PC-3 (cell line): Measurements from ENCODE around the gene PDP2. TPM values are rescaled to one million over a fixed set of nuclear protein-coding genes. Genes with fewer than 3 reads are reported as not detected.

ENCODE experiments used
- ATAC-seq: fragments of 200-7000 bp; cut with Tn5 transposase; 2 replicates; pipeline ENCODE4 v1.9.1; 2020; ENCODE audit warnings: mild to moderate bottlenecking, moderate library complexity
- BruUV-seq: library from RNA; stranded (reverse); fragments of 400-500 nt; replicated peaks from 2 replicates; lab custom pipeline; 2021; lab: Mats Ljungman, UMichigan
- CTCF ChIA-PET: fragments of 300-600 bp; sonication (Branson Sonifier 250); formaldehyde crosslinking; loops from one replicate; lab custom pipeline; 2022; ENCODE audit warnings: antibody characterized with exemption; lab: Charles Lee
- POLR2A ChIA-PET: fragments of 300-600 bp; sonication (Branson Sonifier 250); formaldehyde crosslinking; loops from one replicate; lab custom pipeline; 2022; ENCODE audit warnings: antibody characterized with exemption; ENCODE audit not compliant: unreplicated experiment; lab: Charles Lee
- DNase-seq: peaks from one replicate; pipeline ENCODE4 v3.0.0-alpha.2; 2015
- H2AFZ ChIP-seq: fragments of 300-600 bp; sonication (generic); 2 replicates; pipeline ENCODE4 v1.6.0; 2016; ENCODE audit warnings: antibody characterized with exemption, low read length
- H3F3A ChIP-seq: fragments of 300-600 bp; sonication (generic); one replicate; pipeline ENCODE4 v1.6.0; 2017; ENCODE audit warnings: antibody characterized with exemption, low read length, control low read depth, mild to moderate bottlenecking; ENCODE audit not compliant: unreplicated experiment
- H3K27ac ChIP-seq: fragments of 300-600 bp; sonication (generic); 2 replicates; pipeline ENCODE4 v1.5.1; 2016; ENCODE audit warnings: mild to moderate bottlenecking, low read length
- H3K27me3 ChIP-seq: fragments of 300-600 bp; sonication (generic); 2 replicates; pipeline ENCODE4 v1.6.1; 2016; ENCODE audit warnings: low read length, mixed read lengths
- H3K36me3 ChIP-seq: fragments of 300-600 bp; sonication (generic); 2 replicates; pipeline ENCODE4 v1.6.1; 2016; ENCODE audit warnings: low read depth, mixed run types, low read length, mixed read lengths
- H3K4me1 ChIP-seq: fragments of 300-600 bp; sonication (generic); 2 replicates; pipeline ENCODE4 v1.5.1; 2016; ENCODE audit warnings: low read length; ENCODE audit not compliant: insufficient read depth
- H3K4me2 ChIP-seq: fragments of 300-600 bp; sonication (generic); 2 replicates; pipeline ENCODE4 v1.6.0; 2016; ENCODE audit warnings: low read length
- H3K4me3 ChIP-seq: fragments of 300-600 bp; sonication (generic); 2 replicates; pipeline ENCODE4 v1.5.1; 2016; ENCODE audit warnings: mild to moderate bottlenecking, low read length, mixed read lengths
- H3K79me2 ChIP-seq: fragments of 300-600 bp; sonication (generic); 2 replicates; pipeline ENCODE4 v1.6.1; 2017; ENCODE audit warnings: low read length, mixed read lengths
- H3K9ac ChIP-seq: fragments of 300-600 bp; sonication (generic); 2 replicates; pipeline ENCODE4 v1.6.0; 2016; ENCODE audit warnings: mild to moderate bottlenecking, low read length
- H3K9me2 ChIP-seq: fragments of 300-600 bp; sonication (generic); replicated peaks from 2 replicates; pipeline ENCODE4 v1.6.1; 2016; ENCODE audit warnings: mixed run types, low read length, mixed read lengths
- H3K9me3 ChIP-seq: fragments of 300-600 bp; sonication (generic); 2 replicates; pipeline ENCODE4 v1.6.1; 2016; ENCODE audit warnings: low read length, mixed read lengths
- H4K20me1 ChIP-seq: fragments of 300-600 bp; sonication (generic); 2 replicates; pipeline ENCODE4 v1.6.1; 2016; ENCODE audit warnings: low read length, mixed read lengths
- EZH2 ChIP-seq: fragments of 300-600 bp; sonication (generic); IDR thresholded peaks from one replicate; pipeline ENCODE4 v1.6.1; 2017; ENCODE audit warnings: antibody characterized with exemption, mild to moderate bottlenecking, low read length; ENCODE audit not compliant: unreplicated experiment
- EZH2phosphoT487 ChIP-seq: fragments of 300-600 bp; sonication (generic); IDR thresholded peaks from 2 replicates; pipeline ENCODE4 v1.6.1; 2018; ENCODE audit warnings: mild to moderate bottlenecking, antibody characterized with exemption, low read length, borderline replicate concordance
- intact Hi-C: fragments of 100-400 bp; cut with micrococcal nuclease; formaldehyde crosslinking; loops from 2 replicates; pipeline ENCODE4 v1.9.0; 2023
- total RNA-seq: library from RNA; depleted of rRNA; stranded (reverse); fragments of >200 nt; gene quantifications from 2 replicates; pipeline ENCODE4 v1.2.3, GENCODE V29; 2014
- TF ChIP-seq, protein P1 (sequence below): fragments of 300-600 bp; sonication (generic); conservative IDR thresholded peaks from 2 replicates; pipeline ENCODE4 v1.5.1; 2017; ENCODE audit warnings: antibody characterized with exemption, low read depth, mild to moderate bottlenecking, low read length

The PDP2 gene
- total RNA-seq, 1 experiment from 2014 or later = 2.8 TPM

GRCh38 chr16:66890799-66891198 lies 10.5 kb downstream of the PDP2 start:
- no peak overlapping the region for H3K4me2 ChIP-seq
- no peak overlapping the region for H3K27ac ChIP-seq
- H3F3A ChIP-seq = no peaks in the 10 kb centered on the region
- no peak overlapping the region for H3K9ac ChIP-seq
- no peaks in the 10 kb centered on the region for H3K9me3 ChIP-seq
- H3K79me2 ChIP-seq = no peaks in the 10 kb centered on the region
- H3K27me3 ChIP-seq = no peaks in the 10 kb centered on the region
- no peaks in the 10 kb centered on the region for H4K20me1 ChIP-seq
- no peaks in the 10 kb centered on the region for H3K4me1 ChIP-seq
- ChIA-PET CTCF (no interaction called here), POLR2A (no interaction called here)
- no TSS peak for BruUV-seq
- no peak overlapping the region for H3K4me3 ChIP-seq
- intact Hi-C loops = no loop called here
- no peaks in the 10 kb centered on the region for H3K9me2 ChIP-seq
- ATAC-seq (no peak), DNase-seq (no peak)
- no peak overlapping the region for H2AFZ ChIP-seq
- TF ChIP-seq, protein P1, sequence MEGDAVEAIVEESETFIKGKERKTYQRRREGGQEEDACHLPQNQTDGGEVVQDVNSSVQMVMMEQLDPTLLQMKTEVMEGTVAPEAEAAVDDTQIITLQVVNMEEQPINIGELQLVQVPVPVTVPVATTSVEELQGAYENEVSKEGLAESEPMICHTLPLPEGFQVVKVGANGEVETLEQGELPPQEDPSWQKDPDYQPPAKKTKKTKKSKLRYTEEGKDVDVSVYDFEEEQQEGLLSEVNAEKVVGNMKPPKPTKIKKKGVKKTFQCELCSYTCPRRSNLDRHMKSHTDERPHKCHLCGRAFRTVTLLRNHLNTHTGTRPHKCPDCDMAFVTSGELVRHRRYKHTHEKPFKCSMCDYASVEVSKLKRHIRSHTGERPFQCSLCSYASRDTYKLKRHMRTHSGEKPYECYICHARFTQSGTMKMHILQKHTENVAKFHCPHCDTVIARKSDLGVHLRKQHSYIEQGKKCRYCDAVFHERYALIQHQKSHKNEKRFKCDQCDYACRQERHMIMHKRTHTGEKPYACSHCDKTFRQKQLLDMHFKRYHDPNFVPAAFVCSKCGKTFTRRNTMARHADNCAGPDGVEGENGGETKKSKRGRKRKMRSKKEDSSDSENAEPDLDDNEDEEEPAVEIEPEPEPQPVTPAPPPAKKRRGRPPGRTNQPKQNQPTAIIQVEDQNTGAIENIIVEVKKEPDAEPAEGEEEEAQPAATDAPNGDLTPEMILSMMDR = no peak
- TF ChIP-seq EZH2 (no peak), EZH2phosphoT487 (no peak)
- no peaks in the 10 kb centered on the region for H3K36me3 ChIP-seq

DNA sequence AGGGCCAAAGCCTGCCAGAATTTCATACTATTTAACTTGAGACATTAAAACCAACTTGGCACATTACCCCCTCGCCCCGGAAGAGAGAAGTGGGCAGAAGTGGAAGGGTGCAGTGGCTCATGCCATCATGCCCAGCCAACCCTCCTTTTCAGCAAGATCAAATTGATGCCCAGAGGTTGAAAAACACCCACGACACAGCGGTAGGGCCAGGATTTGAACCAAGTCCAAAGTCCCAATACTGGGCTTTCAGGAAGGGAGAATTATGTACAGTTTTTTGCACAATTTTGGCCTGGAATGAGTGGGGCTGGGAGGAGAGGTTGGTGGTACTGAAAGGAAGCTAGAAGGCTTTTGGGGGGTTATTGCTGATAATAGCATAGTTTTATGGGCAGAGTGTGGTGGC lies 11.0 kb downstream of the PDP2 start:
- no peaks in the 10 kb centered on the region for H3K9me2 ChIP-seq
- H3K27ac ChIP-seq = no peak overlapping the region
- H3F3A ChIP-seq = no peaks in the 10 kb centered on the region
- intact Hi-C loops = no loop called here
- no peak overlapping the region for H3K9ac ChIP-seq
- H4K20me1 ChIP-seq = no peaks in the 10 kb centered on the region
- no peaks in the 10 kb centered on the region for H3K79me2 ChIP-seq
- no peak overlapping the region for H2AFZ ChIP-seq
- DNase-seq (no peak), ATAC-seq (no peak)
- H3K9me3 ChIP-seq = no peaks in the 10 kb centered on the region
- no peak for TF ChIP-seq EZH2
- TF ChIP-seq, protein P1 = no peak
- no peak for TF ChIP-seq EZH2phosphoT487
- no peaks in the 10 kb centered on the region for H3K4me1 ChIP-seq
- POLR2A ChIA-PET = no interaction called here
- no peaks in the 10 kb centered on the region for H3K27me3 ChIP-seq
- no peak overlapping the region for H3K4me2 ChIP-seq
- no peak overlapping the region for H3K4me3 ChIP-seq
- no peaks in the 10 kb centered on the region for H3K36me3 ChIP-seq
- CTCF ChIA-PET = no interaction called here
- no TSS peak for BruUV-seq

DNA sequence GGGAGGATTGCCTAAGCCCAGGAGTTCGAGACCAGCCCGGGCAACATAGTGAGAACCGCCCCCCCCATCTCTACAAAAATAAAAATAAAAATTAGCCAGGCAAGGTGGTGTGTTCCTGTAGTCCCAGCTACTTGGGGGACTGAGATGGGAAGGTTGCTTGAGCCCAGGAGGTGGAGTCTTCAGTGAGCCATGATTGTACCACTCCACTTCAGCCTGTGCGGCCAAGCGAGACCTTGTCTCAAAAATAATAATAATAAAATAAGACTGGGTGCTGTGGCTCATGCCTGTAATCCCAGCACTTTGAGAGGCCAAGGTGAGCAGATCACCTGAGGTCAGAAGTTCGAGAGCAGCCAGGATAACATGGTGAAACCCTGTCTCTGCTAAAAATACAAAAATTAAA lies 11.5 kb downstream of the PDP2 start:
- TF ChIP-seq EZH2 (no peak), EZH2phosphoT487 (no peak)
- TF ChIP-seq, protein P1 = no peak
- no peak overlapping the region for H3K9ac ChIP-seq
- DNase-seq (no peak), ATAC-seq (no peak)
- no peaks in the 10 kb centered on the region for H3K4me1 ChIP-seq
- POLR2A ChIA-PET = no interaction called here
- no peaks in the 10 kb centered on the region for H3F3A ChIP-seq
- H3K4me2 ChIP-seq = no peak overlapping the region
- CTCF ChIA-PET = no interaction called here
- BruUV-seq = no TSS peak
- H4K20me1 ChIP-seq = no peaks in the 10 kb centered on the region
- intact Hi-C loops = no loop called here
- no peak overlapping the region for H3K27ac ChIP-seq
- H3K36me3 ChIP-seq = no peaks in the 10 kb centered on the region
- H2AFZ ChIP-seq = no peak overlapping the region
- H3K9me3 ChIP-seq = no peaks in the 10 kb centered on the region
- H3K27me3 ChIP-seq = no peaks in the 10 kb centered on the region
- H3K9me2 ChIP-seq = no peaks in the 10 kb centered on the region
- no peak overlapping the region for H3K4me3 ChIP-seq
- no peaks in the 10 kb centered on the region for H3K79me2 ChIP-seq
